Psoas muscle (tissue), 8 donors: ENCODE measurements around the gene ACE. TPM values are rescaled to one million over a fixed set of nuclear protein-coding genes. Genes with fewer than 3 reads are reported as not detected.

ENCODE experiments used
- ATAC-seq, 4 donors: fragments of 200-7000 bp; cut with Tn5 transposase; one replicate each; pipeline ENCODE4 v1.9.1; 2020; ENCODE audit warnings: moderate library complexity in 3 of 4, mild to moderate bottlenecking in 2 of 4
- DNase-seq, 2 donors: peaks; one replicate each; pipeline ENCODE4 v3.0.0-alpha.2; 2020
- H3K27ac ChIP-seq: fragments of 200-600 bp; one replicate; pipeline ENCODE4 v1.8.0; 2022
- H3K27me3 ChIP-seq, 3 donors: fragments of 200-600 bp in 1 of 3; one replicate each; pipeline versions ENCODE4 v1.6.1 to v1.8.0; 2013 to 2022; ENCODE audit warnings: low read length in 2 of 3, mild to moderate bottlenecking in 2 of 3, moderate library complexity in 1 of 3; ENCODE audit not compliant: insufficient read depth in 3 of 3
- H3K36me3 ChIP-seq, 2 donors: fragments of 200-600 bp in 1 of 2; one replicate each; pipeline versions ENCODE4 v1.6.1 to v1.8.0; 2013 to 2022; ENCODE audit warnings: low read depth in 1 of 2, mild to moderate bottlenecking in 1 of 2, moderate library complexity in 1 of 2; ENCODE audit not compliant: insufficient read depth in 1 of 2
- H3K4me1 ChIP-seq: fragments of 200-600 bp; one replicate; pipeline ENCODE4 v1.8.0; 2022
- H3K4me3 ChIP-seq: fragments of 200-600 bp; one replicate; pipeline ENCODE4 v1.8.0; 2022; ENCODE audit warnings: mild to moderate bottlenecking
- H3K9me3 ChIP-seq: fragments of 200-600 bp; one replicate; pipeline ENCODE4 v1.8.0; 2022
- CTCF ChIP-seq: fragments of 200-600 bp; IDR thresholded peaks from one replicate; pipeline ENCODE4 v1.8.0; 2022; ENCODE audit warnings: antibody characterized with exemption
- WGBS, 3 donors: extraction: QIAGEN DNeasy Blood & Tissue Kit; methylation state at CpG; one replicate each; pipeline versions ENCODE4 v1.1.6 to v1.1.7; 2013; 5-methylcytosine and 5-hydroxymethylcytosine counted together
- intact Hi-C, 2 donors: fragments of 100-400 bp; cut with DNase I; formaldehyde crosslinking; loops; one replicate each; pipeline versions ENCODE4 v1.11.0 to v1.14.2; 2022
- polyA plus RNA-seq, 3 donors: library from polyadenylated mRNA; stranded (reverse); fragments of 200-250 nt; gene quantifications; one replicate each; pipeline ENCODE4 v1.2.3, GENCODE V29; 2013
- total RNA-seq, 4 donors: library from RNA; stranded (reverse); fragmentation: NEBNext Ultra II Directional in 2 of 4; extraction: Animal tissue kit (Norgen Biotek cat#: 25700) in 2 of 4; gene quantifications; one replicate each; pipeline versions ENCODE4 v1.2.1 to v1.2.4, GENCODE V29; 2021 to 2023
- donor health status: healthy with polysubstance abuse.
- donor health status: DM: no; HTN: no; CAD: no; lungs with moderate emphysema.
- donor health status: Bipolar disorder and iron deficiency.
- donor health status: healthy.
- donor health status: DM: yes; HTN: yes; CAD: no.
- donor health status: DM: no; HTN: no; CAD: no.
- donor health status: DM: no; HTN: no; CAD: no.
- donor health status: DM: yes; HTN: yes; CAD: no.

ACE gene
- total and polyA plus RNA-seq, 7 donors = 0.82 to 12.5 (median 2.0) TPM

DNA sequence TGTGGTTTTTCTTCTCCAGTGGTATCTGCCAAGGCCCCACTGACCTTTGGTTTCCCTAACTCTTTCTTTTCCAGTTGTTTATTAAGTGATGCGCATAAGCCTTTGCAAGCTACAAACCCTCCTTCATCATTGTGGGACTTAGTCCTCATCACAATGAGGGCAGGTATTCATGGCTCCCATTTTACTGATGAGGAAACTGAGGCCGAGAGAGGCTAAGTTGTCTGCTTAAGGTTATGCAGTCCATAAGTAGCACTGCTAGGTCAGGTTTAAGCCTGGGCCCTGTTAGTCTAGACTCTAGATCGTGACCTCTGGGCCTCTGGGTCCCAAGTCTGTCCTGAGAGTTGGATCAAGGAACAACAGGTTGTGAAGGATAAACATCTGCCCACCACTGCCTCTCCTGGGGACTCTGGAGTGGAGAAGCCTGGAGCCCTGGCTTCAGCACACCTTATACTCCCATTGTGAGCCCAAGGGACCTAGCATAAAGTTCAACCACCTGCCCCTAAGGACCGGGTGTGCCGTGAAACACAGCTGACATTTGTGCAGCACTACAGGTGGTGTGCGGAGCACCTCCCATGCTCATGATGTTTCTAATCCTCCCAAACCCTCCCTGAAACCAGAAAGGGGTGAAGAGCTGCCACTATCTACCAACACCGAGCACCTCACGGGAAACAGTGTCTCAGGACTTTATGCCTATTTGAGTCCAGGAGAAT lies 41.1 kb downstream of the ACE start:
- Histone ChIP-seq H3K36me3 (no peaks in the 10 kb centered on the region), H3K27ac (no peak overlapping the region), H3K4me3 (no peak overlapping the region), H3K9me3 (no peaks in the 10 kb centered on the region), H3K4me1 (no peaks in the 10 kb centered on the region), H3K27me3 (peaks cover 0 to 9% (median 3%) of the 10 kb centered on the region in 3 donors)
- no peak for TF ChIP-seq CTCF
- intact Hi-C loops = no loop called here
- DNase-seq (no peak), ATAC-seq (no peak)
- 66 to 74% (median 66%) methylated on average over 8 of the region's 8 CpGs for WGBS, 3 donors

DNA sequence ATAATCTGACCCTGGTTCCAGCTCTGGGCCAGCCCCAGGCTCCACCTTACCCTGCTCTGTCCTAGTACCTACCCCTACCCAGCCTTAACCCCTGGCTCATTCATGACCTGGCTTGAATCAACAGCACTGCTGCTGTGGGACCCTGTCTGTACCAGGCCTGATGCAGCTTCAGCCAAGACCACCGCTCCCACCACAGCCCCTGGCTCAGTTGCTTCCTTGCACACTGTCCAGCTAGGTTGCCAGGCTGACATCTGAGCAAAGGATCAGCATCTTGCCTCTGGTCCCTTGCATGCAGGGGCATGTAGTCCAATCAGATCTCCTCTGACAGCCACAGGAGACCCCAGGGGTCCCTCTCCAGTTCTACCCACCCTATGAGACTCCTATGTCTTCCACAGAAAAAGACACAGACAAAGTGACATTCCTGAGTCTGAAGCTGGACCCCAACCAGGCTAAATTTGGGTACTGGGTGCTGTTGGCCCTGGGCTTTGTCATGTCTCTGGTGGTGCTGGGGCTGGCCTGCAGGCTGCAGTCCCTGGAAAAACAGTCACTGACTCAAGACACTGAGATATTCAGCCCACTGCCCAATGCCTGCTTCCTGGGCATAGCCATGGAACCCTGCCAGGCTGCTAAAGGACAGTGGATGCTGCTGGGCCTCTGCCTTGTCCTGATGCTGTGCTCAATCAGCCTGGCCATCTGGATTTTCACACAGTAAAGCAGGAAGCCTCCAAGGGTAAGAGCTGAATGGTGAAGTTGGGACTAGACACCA lies 42.4 kb downstream of the ACE start:
- Histone ChIP-seq H3K27ac (no peak overlapping the region), H3K4me1 (no peaks in the 10 kb centered on the region), H3K27me3 (peaks cover 0 to 20% (median 3%) of the 10 kb centered on the region in 3 donors), H3K36me3 (no peaks in the 10 kb centered on the region), H3K9me3 (no peaks in the 10 kb centered on the region), H3K4me3 (no peak overlapping the region)
- ATAC-seq (no peak), DNase-seq (no peak)
- intact Hi-C loops = no loop called here
- WGBS, 3 donors = 77 to 84% (median 83%) methylated on average over 1 of the region's 1 CpG
- no peak for TF ChIP-seq CTCF

- Histone ChIP-seq H3K36me3 (no peaks in the 10 kb centered on the region), H3K4me1 (no peaks in the 10 kb centered on the region), H3K4me3 (no peak overlapping the region), H3K9me3 (no peaks in the 10 kb centered on the region), H3K27ac (no peak overlapping the region), H3K27me3 (peaks cover 0 to 28% (median 3%) of the 10 kb centered on the region in 3 donors)
- WGBS, 3 donors = 43 to 53% (median 49%) methylated on average over 5 of the region's 5 CpGs
- ATAC-seq = no peak
- intact Hi-C loops = no loop called here
- no peak for DNase-seq
- TF ChIP-seq CTCF = no peak
These were observed 43.4 kb downstream of the ACE start for GRCh38 chr17:63519972-63520882.

- DNase-seq (no peak), ATAC-seq (no peak)
- Histone ChIP-seq H3K27me3 (peaks cover 0 to 26% (median 2%) of the 10 kb centered on the region in 3 donors), H3K27ac (no peak within 1 kb of the TSS), H3K9me3 (no peaks in the 10 kb centered on the region), H3K36me3 (no peaks in the 10 kb centered on the region), H3K4me3 (no peak within 1 kb of the TSS), H3K4me1 (no peaks in the 10 kb centered on the region)
- TF ChIP-seq CTCF = no peak
- 4 to 9% (median 6%) methylated on average over 31 to 38 of the region's 38 CpGs for whole genome bisulfite sequencing, 3 donors
- intact Hi-C loops = no loop called here
These were observed 46.5 kb downstream of the ACE start, which contains the start of gene KCNH6 for GRCh38 chr17:63523253-63523855. Gene KCNH6, plus strand, starts transcription at chr17:63523358. Its CDS starts 56 bp downstream, at chr17:63523414.
